H9 (cell line): ENCODE results near the gene UBA5. TPM values are rescaled to one million over a fixed set of nuclear protein-coding genes. Genes with fewer than 3 reads are reported as not detected.
"Not testable (repeated sequence)": the region's sequence is repeated elsewhere in the genome, so short reads cannot be mapped to it uniquely, and the experiment has no call there.

ENCODE experiments used
- DNase-seq: peaks from one replicate; pipeline ENCODE4 v3.0.0-alpha.2; 2017
- H2AFZ ChIP-seq: one replicate; pipeline ENCODE4 v1.6.1; 2013; ENCODE audit warnings: mild to moderate bottlenecking, low read length, control low read depth, moderate library complexity
- H2AK5ac ChIP-seq: 2 replicates; pipeline ENCODE4 v1.6.1; 2013; ENCODE audit warnings: low read length, control low read depth, mixed read lengths; ENCODE audit not compliant: insufficient read length
- H2BK120ac ChIP-seq: one replicate; pipeline ENCODE4 v1.6.1; 2013; ENCODE audit warnings: low read depth, mild to moderate bottlenecking, low read length, control low read depth, inconsistent platforms; ENCODE audit not compliant: poor library complexity, severe bottlenecking
- H2BK12ac ChIP-seq: 2 replicates; pipeline ENCODE4 v1.6.1; 2013; ENCODE audit warnings: low read length, control low read depth, mixed read lengths, low read depth; ENCODE audit not compliant: insufficient read length
- H2BK15ac ChIP-seq: 2 replicates; pipeline ENCODE4 v1.6.1; 2013; ENCODE audit warnings: low read depth, low read length, control low read depth
- H2BK20ac ChIP-seq: one replicate; pipeline ENCODE4 v1.6.1; 2013; ENCODE audit warnings: low read depth, mild to moderate bottlenecking, low read length, control low read depth, inconsistent platforms; ENCODE audit not compliant: poor library complexity, severe bottlenecking
- H2BK5ac ChIP-seq: 2 replicates; pipeline ENCODE4 v1.6.1; 2013; ENCODE audit warnings: low read length, control low read depth, mixed read lengths; ENCODE audit not compliant: insufficient read length
- H3K14ac ChIP-seq: 2 replicates; pipeline ENCODE4 v1.6.1; 2013; ENCODE audit warnings: low read length, control low read depth; ENCODE audit not compliant: insufficient read depth
- H3K18ac ChIP-seq: 2 replicates; pipeline ENCODE4 v1.6.1; 2013; ENCODE audit warnings: low read depth, mild to moderate bottlenecking, mixed read lengths, low read length, control low read depth; ENCODE audit not compliant: insufficient read length
- H3K23ac ChIP-seq: 2 replicates; pipeline ENCODE4 v1.6.1; 2013; ENCODE audit warnings: low read length, control low read depth, mixed read lengths, low read depth; ENCODE audit not compliant: insufficient read length
- H3K23me2 ChIP-seq: 2 replicates; pipeline ENCODE4 v1.6.1; 2013; ENCODE audit warnings: low read depth, mild to moderate bottlenecking, mixed read lengths, low read length, control low read depth; ENCODE audit not compliant: insufficient read length, poor library complexity, severe bottlenecking
- H3K27ac ChIP-seq: 2 replicates; pipeline ENCODE4 v1.5.1; 2013; ENCODE audit warnings: low read length, control low read depth, mixed read lengths, low read depth; ENCODE audit not compliant: insufficient read length
- H3K27me3 ChIP-seq: 2 replicates; pipeline ENCODE4 v1.6.1; 2013; ENCODE audit warnings: low read length, control low read depth, inconsistent platforms; ENCODE audit not compliant: insufficient read depth
- H3K4ac ChIP-seq: 2 replicates; pipeline ENCODE4 v1.6.1; 2013; ENCODE audit warnings: low read depth, mild to moderate bottlenecking, control low read depth, inconsistent platforms, low read length, moderate library complexity
- H3K4me1 ChIP-seq: 2 replicates; pipeline ENCODE4 v1.6.1; 2013; ENCODE audit warnings: low read length, control low read depth, inconsistent platforms; ENCODE audit not compliant: insufficient read depth
- H3K4me2 ChIP-seq: 2 replicates; pipeline ENCODE4 v1.6.1; 2013; ENCODE audit warnings: low read length, control low read depth, mixed read lengths; ENCODE audit not compliant: insufficient read length, insufficient read depth
- H3K56ac ChIP-seq: 2 replicates; pipeline ENCODE4 v1.6.1; 2013; ENCODE audit warnings: low read depth, mild to moderate bottlenecking, mixed read lengths, low read length, control low read depth; ENCODE audit not compliant: insufficient read length
- H3K79me1 ChIP-seq: 2 replicates; pipeline ENCODE4 v1.6.1; 2013; ENCODE audit warnings: low read depth, mild to moderate bottlenecking, moderate library complexity, low read length, control low read depth, inconsistent platforms; ENCODE audit not compliant: insufficient read depth, poor library complexity, severe bottlenecking
- H3K79me2 ChIP-seq: 2 replicates; pipeline ENCODE4 v1.6.1; 2013; ENCODE audit warnings: low read length, control low read depth, inconsistent platforms; ENCODE audit not compliant: insufficient read depth
- H3K9ac ChIP-seq: 2 replicates; pipeline ENCODE4 v1.6.1; 2013; ENCODE audit warnings: low read length, control low read depth, mixed read lengths; ENCODE audit not compliant: insufficient read length; ENCODE audit errors: extremely low read depth
- H3K9me3 ChIP-seq: one replicate; pipeline ENCODE4 v1.6.1; 2013; ENCODE audit warnings: low read depth, low read length, inconsistent platforms; ENCODE audit not compliant: control insufficient read depth
- H3T11ph ChIP-seq: one replicate; pipeline ENCODE4 v1.6.1; 2013; ENCODE audit warnings: mild to moderate bottlenecking, low read length, control low read depth, inconsistent platforms
- H4K20me1 ChIP-seq: one replicate; pipeline ENCODE4 v1.6.1; 2013; ENCODE audit not compliant: control insufficient read depth, insufficient read length, insufficient read depth
- H4K5ac ChIP-seq: 2 replicates; pipeline ENCODE4 v1.6.1; 2013; ENCODE audit warnings: low read depth, mild to moderate bottlenecking, mixed read lengths, low read length, control low read depth; ENCODE audit not compliant: insufficient read length
- H4K8ac ChIP-seq: replicated peaks from 2 replicates; pipeline ENCODE4 v1.6.1; 2013; ENCODE audit warnings: low read length, control low read depth, mixed read lengths, low read depth; ENCODE audit not compliant: insufficient read length
- H4K91ac ChIP-seq: 2 replicates; pipeline ENCODE4 v1.6.1; 2013; ENCODE audit warnings: low read depth, mild to moderate bottlenecking, moderate library complexity, mixed read lengths, low read length, control low read depth; ENCODE audit not compliant: insufficient read length
- H3K27ac Mint-ChIP-seq, 3 experiments: 2 replicates in 2 of 3; 3 replicates in 1 of 3; pipeline ENCODE4 v1.8.0; 2020 to 2021; ENCODE audit warnings: mixed read lengths in 3 of 3, mild to moderate bottlenecking in 1 of 3, moderate library complexity in 1 of 3
- H3K27me3 Mint-ChIP-seq: 2 replicates; pipeline ENCODE4 v1.8.0; 2021; ENCODE audit warnings: low read depth, mild to moderate bottlenecking, moderate library complexity, mixed read lengths
- H3K36me3 Mint-ChIP-seq, 3 experiments: 2 replicates in 2 of 3; 3 replicates in 1 of 3; pipeline ENCODE4 v1.8.0; 2020 to 2021; ENCODE audit warnings: low read depth in 3 of 3, mixed read lengths in 3 of 3; ENCODE audit not compliant: insufficient read depth in 1 of 3
- H3K4me1 Mint-ChIP-seq, 2 experiments: 2 replicates each; pipeline ENCODE4 v1.8.0; 2020; ENCODE audit warnings: mixed read lengths in 2 of 2
- H3K4me3 Mint-ChIP-seq, 2 experiments: 2 replicates in 1 of 2; 3 replicates in 1 of 2; pipeline ENCODE4 v1.8.0; 2020 to 2021; ENCODE audit warnings: mild to moderate bottlenecking in 2 of 2, mixed read lengths in 2 of 2, moderate library complexity in 1 of 2
- H3K9me3 Mint-ChIP-seq, 2 experiments: 2 replicates in 1 of 2; 3 replicates in 1 of 2; pipeline ENCODE4 v1.8.0; 2020; ENCODE audit warnings: mild to moderate bottlenecking in 2 of 2, mixed read lengths in 2 of 2, moderate library complexity in 1 of 2
- WGBS: extraction: QIAGEN DNeasy Blood & Tissue Kit; methylation state at CpG from one replicate; pipeline ENCODE4 v1.1.7; 2013; ENCODE audit warnings: missing lambda C conversion rate, low lambda C conversion rate, mixed read lengths; ENCODE audit not compliant: insufficient read length; ENCODE audit errors: extremely low coverage; 5-methylcytosine and 5-hydroxymethylcytosine counted together
- total RNA-seq: library from RNA; stranded (reverse); gene quantifications from 2 replicates; pipeline ENCODE4 v1.2.1, GENCODE V29; 2021
- TF ChIP-seq, protein P1 (sequence below): fragments of 200-600 bp; sonication (generic); conservative IDR thresholded peaks from 3 replicates; pipeline ENCODE4 v1.8.0; 2021; ENCODE audit warnings: antibody characterized with exemption, mild to moderate bottlenecking

The UBA5 gene
- total RNA-seq, 1 experiment from 2014 or later = 37.7 TPM

DNA sequence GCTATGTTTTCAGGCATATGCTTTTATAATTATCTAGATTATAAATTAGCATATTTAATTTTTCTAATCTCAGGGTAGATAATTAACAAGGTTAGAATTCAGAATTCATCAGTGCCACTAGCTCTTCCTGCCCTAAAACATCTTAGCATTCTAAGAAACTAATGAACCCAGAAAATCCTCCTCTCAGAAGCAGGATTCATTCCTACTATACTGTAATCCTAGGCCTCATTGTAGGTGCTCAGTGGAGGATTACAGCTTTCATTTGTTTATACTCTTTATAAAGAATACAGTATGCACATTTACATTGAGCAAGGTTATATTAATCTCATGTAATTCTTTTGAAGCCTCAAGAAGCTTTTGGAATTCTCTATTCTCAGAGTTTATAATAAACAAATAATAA is 21.4 kb upstream of the UBA5 start:
- no peak overlapping the region for H2BK5ac ChIP-seq
- no peak overlapping the region for H3K27ac Mint-ChIP-seq
- no peak overlapping the region for H3K4me3 Mint-ChIP-seq
- no peak overlapping the region for H2AFZ ChIP-seq
- H2AK5ac ChIP-seq = no peak overlapping the region
- no peak overlapping the region for H2BK20ac ChIP-seq
- H3K56ac ChIP-seq = no peak overlapping the region
- no peak overlapping the region for H4K5ac ChIP-seq
- H3K4me2 ChIP-seq = no peak overlapping the region
- no peak overlapping the region for H2BK12ac ChIP-seq
- H3K27me3 Mint-ChIP-seq = no peaks in the 10 kb centered on the region
- H4K8ac ChIP-seq = no peak overlapping the region
- H4K91ac ChIP-seq = no peak overlapping the region
- no peak overlapping the region for H3K27ac ChIP-seq
- no peaks in the 10 kb centered on the region for H3K9me3 ChIP-seq
- H3K18ac ChIP-seq = no peak overlapping the region
- no peak overlapping the region for H2BK15ac ChIP-seq
- H3K9me3 Mint-ChIP-seq = no peaks in the 10 kb centered on the region
- no peaks in the 10 kb centered on the region for H3K27me3 ChIP-seq
- no peak overlapping the region for H3K14ac ChIP-seq
- H3K9ac ChIP-seq = no peak overlapping the region
- H3K23me2 ChIP-seq = no peaks in the 10 kb centered on the region
- no peaks in the 10 kb centered on the region for H3K79me1 ChIP-seq
- H4K20me1 ChIP-seq = no peaks in the 10 kb centered on the region
- no peak overlapping the region for H3T11ph ChIP-seq
- H3K4ac ChIP-seq = no peak overlapping the region
- no peak for DNase-seq
- TF ChIP-seq, protein P1, sequence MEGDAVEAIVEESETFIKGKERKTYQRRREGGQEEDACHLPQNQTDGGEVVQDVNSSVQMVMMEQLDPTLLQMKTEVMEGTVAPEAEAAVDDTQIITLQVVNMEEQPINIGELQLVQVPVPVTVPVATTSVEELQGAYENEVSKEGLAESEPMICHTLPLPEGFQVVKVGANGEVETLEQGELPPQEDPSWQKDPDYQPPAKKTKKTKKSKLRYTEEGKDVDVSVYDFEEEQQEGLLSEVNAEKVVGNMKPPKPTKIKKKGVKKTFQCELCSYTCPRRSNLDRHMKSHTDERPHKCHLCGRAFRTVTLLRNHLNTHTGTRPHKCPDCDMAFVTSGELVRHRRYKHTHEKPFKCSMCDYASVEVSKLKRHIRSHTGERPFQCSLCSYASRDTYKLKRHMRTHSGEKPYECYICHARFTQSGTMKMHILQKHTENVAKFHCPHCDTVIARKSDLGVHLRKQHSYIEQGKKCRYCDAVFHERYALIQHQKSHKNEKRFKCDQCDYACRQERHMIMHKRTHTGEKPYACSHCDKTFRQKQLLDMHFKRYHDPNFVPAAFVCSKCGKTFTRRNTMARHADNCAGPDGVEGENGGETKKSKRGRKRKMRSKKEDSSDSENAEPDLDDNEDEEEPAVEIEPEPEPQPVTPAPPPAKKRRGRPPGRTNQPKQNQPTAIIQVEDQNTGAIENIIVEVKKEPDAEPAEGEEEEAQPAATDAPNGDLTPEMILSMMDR = no peak
- H3K4me1 Mint-ChIP-seq = no peaks in the 10 kb centered on the region
- H3K79me2 ChIP-seq = no peaks in the 10 kb centered on the region
- peaks cover 0 to 8% (median 4%) of the 10 kb centered on the region in 3 experiments; a peak in 2 of 7 replicates for H3K36me3 Mint-ChIP-seq
- no peak overlapping the region for H3K23ac ChIP-seq
- no peaks in the 10 kb centered on the region for H3K4me1 ChIP-seq
- no peak overlapping the region for H2BK120ac ChIP-seq

DNA sequence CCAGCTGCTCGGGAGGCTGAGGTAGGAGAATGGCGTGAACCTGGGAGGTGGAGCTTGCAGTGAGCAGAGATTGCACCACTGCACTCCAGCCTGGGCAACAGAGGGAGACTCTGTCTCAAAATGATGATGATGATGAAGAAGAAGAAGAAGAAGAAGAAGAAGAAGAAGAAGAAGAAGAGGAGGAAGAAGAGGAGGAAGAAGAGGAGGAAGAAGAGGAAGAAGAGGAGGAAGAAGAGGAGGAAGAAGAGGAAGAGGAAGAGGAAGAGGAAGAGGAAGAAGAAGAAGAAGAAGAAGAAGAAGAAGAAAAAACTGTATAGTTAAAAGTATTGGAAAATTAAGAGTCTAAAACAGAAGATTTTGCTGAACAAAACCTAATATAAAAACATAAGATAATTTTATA is 18.7 kb upstream of the UBA5 start:
- not testable (repeated sequence) for H2BK120ac ChIP-seq, H3K27ac ChIP-seq, H3K27me3 Mint-ChIP-seq, H3K9me3 Mint-ChIP-seq, H2BK20ac ChIP-seq, H3K27ac Mint-ChIP-seq, H2BK12ac ChIP-seq, H3K14ac ChIP-seq, H3K18ac ChIP-seq, H3K79me2 ChIP-seq, H3K56ac ChIP-seq, H4K5ac ChIP-seq, H3K4me3 Mint-ChIP-seq, H2BK5ac ChIP-seq, H3T11ph ChIP-seq, H4K91ac ChIP-seq, H2AK5ac ChIP-seq, H3K4me2 ChIP-seq, H3K4ac ChIP-seq, H2AFZ ChIP-seq, H3K79me1 ChIP-seq, H4K8ac ChIP-seq, H3K27me3 ChIP-seq, H3K36me3 Mint-ChIP-seq, H3K9ac ChIP-seq, H3K4me1 Mint-ChIP-seq, H4K20me1 ChIP-seq, DNase-seq, H2BK15ac ChIP-seq, H3K23me2 ChIP-seq, H3K9me3 ChIP-seq, H3K4me1 ChIP-seq, H3K23ac ChIP-seq
- no CpG with 5 or more reads among the region's 2 CpGs for whole genome bisulfite sequencing
